OCI-LY1 (cell line): Measurements from ENCODE around the gene HECA.
"Not testable (repeated sequence)": the region's sequence is repeated elsewhere in the genome, so short reads cannot be mapped to it uniquely, and the experiment has no call there.

Source experiments
- H2AFZ ChIP-seq: fragments of 200-600 bp; sonication (generic), shearing (Covaris generic); 2 replicates; pipeline ENCODE4 v1.6.0; 2014; ENCODE audit warnings: antibody characterized with exemption, mild to moderate bottlenecking, low read length
- H3F3A ChIP-seq: fragments of 200-600 bp; sonication (generic), shearing (Covaris generic); 2 replicates; pipeline ENCODE4 v1.6.0; 2014; ENCODE audit warnings: mild to moderate bottlenecking, antibody characterized with exemption, low read length, moderate library complexity; ENCODE audit not compliant: insufficient read depth
- H3K27ac ChIP-seq: fragments of 200-600 bp; sonication (generic); 2 replicates; pipeline ENCODE4 v1.5.1; 2014; ENCODE audit warnings: low read length, mixed run types, mild to moderate bottlenecking, low read depth; ENCODE audit not compliant: poor library complexity, severe bottlenecking
- H3K27me3 ChIP-seq: fragments of 200-600 bp; sonication (generic); 2 replicates; pipeline ENCODE4 v1.6.0; 2014; ENCODE audit warnings: antibody characterized with exemption, mild to moderate bottlenecking, low read length, moderate library complexity; ENCODE audit not compliant: insufficient read depth
- H3K36me3 ChIP-seq: fragments of 200-600 bp; sonication (generic); 2 replicates; pipeline ENCODE4 v1.6.1; 2014; ENCODE audit warnings: mild to moderate bottlenecking, antibody characterized with exemption, low read length, moderate library complexity, mixed read lengths; ENCODE audit not compliant: insufficient read depth
- H3K4me1 ChIP-seq: fragments of 200-600 bp; sonication (generic); 2 replicates; pipeline ENCODE4 v1.5.1; 2014; ENCODE audit warnings: mild to moderate bottlenecking, low read length, moderate library complexity; ENCODE audit not compliant: insufficient read depth, severe bottlenecking
- H3K4me2 ChIP-seq: fragments of 200-600 bp; sonication (generic), shearing (Covaris generic); 2 replicates; pipeline ENCODE4 v1.6.1; 2014; ENCODE audit warnings: low read length
- H3K4me3 ChIP-seq: fragments of 200-600 bp; sonication (generic); 2 replicates; pipeline ENCODE4 v1.5.1; 2014; ENCODE audit warnings: low read length, low read depth, mild to moderate bottlenecking, mixed read lengths; ENCODE audit not compliant: poor library complexity, severe bottlenecking
- H3K79me2 ChIP-seq: fragments of 200-600 bp; shearing (Covaris generic); 2 replicates; pipeline ENCODE4 v1.6.1; 2016; ENCODE audit warnings: mixed run types, low read length, mixed read lengths; ENCODE audit not compliant: insufficient read depth
- H3K9ac ChIP-seq: fragments of 200-600 bp; sonication (generic), shearing (Covaris generic); 2 replicates; pipeline ENCODE4 v1.6.1; 2014; ENCODE audit warnings: mild to moderate bottlenecking, low read length, mixed read lengths
- H3K9me2 ChIP-seq: fragments of 200-600 bp; sonication (generic), shearing (Covaris generic); 2 replicates; pipeline ENCODE4 v1.6.1; 2014; ENCODE audit warnings: low read depth, mild to moderate bottlenecking, low read length, mixed read lengths
- H3K9me3 ChIP-seq: fragments of 200-600 bp; shearing (Covaris generic); 2 replicates; pipeline ENCODE4 v1.6.1; 2014; ENCODE audit warnings: low read length, mixed read lengths
- H4K20me1 ChIP-seq: fragments of 200-600 bp; sonication (generic), shearing (Covaris generic); 2 replicates; pipeline ENCODE4 v1.6.0; 2016; ENCODE audit warnings: mild to moderate bottlenecking, low read length; ENCODE audit not compliant: insufficient read depth
- EZH2 ChIP-seq: fragments of 200-600 bp; sonication (generic), shearing (Covaris generic); IDR thresholded peaks from 2 replicates; pipeline ENCODE4 v1.8.0; 2017; ENCODE audit warnings: borderline replicate concordance, mixed run types, mild to moderate bottlenecking, antibody characterized with exemption, low read length, moderate library complexity, mixed read lengths
- TF ChIP-seq, protein P1 (sequence below): fragments of 200-600 bp; sonication (generic), shearing (Covaris generic); IDR thresholded peaks from 2 replicates; pipeline ENCODE4 v1.5.1; 2017; ENCODE audit warnings: mild to moderate bottlenecking, antibody characterized with exemption, low read length, moderate library complexity, mixed read lengths

Gene HECA

GRCh38 chr6:139205843-139206242 lies 71.0 kb downstream of the HECA start:
- Histone ChIP-seq H3K4me2 (no peak overlapping the region), H3K4me1 (no peaks in the 10 kb centered on the region), H3K9ac (no peak overlapping the region), H4K20me1 (no peaks in the 10 kb centered on the region), H3K36me3 (no peaks in the 10 kb centered on the region), H2AFZ (no peak overlapping the region), H3K4me3 (no peak overlapping the region), H3F3A (no peaks in the 10 kb centered on the region), H3K27ac (no peak overlapping the region), H3K79me2 (no peaks in the 10 kb centered on the region), H3K9me3 (no peaks in the 10 kb centered on the region), H3K27me3 (no peaks in the 10 kb centered on the region), H3K9me2 (no peaks in the 10 kb centered on the region)
- no peak for TF ChIP-seq EZH2
- TF ChIP-seq, protein P1, sequence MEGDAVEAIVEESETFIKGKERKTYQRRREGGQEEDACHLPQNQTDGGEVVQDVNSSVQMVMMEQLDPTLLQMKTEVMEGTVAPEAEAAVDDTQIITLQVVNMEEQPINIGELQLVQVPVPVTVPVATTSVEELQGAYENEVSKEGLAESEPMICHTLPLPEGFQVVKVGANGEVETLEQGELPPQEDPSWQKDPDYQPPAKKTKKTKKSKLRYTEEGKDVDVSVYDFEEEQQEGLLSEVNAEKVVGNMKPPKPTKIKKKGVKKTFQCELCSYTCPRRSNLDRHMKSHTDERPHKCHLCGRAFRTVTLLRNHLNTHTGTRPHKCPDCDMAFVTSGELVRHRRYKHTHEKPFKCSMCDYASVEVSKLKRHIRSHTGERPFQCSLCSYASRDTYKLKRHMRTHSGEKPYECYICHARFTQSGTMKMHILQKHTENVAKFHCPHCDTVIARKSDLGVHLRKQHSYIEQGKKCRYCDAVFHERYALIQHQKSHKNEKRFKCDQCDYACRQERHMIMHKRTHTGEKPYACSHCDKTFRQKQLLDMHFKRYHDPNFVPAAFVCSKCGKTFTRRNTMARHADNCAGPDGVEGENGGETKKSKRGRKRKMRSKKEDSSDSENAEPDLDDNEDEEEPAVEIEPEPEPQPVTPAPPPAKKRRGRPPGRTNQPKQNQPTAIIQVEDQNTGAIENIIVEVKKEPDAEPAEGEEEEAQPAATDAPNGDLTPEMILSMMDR, result no peak

- H3K4me3 ChIP-seq, H3K9me3 ChIP-seq: not testable (repeated sequence)
These were observed 75.9 kb downstream of the HECA start for GRCh38 chr6:139210766-139211165.

DNA sequence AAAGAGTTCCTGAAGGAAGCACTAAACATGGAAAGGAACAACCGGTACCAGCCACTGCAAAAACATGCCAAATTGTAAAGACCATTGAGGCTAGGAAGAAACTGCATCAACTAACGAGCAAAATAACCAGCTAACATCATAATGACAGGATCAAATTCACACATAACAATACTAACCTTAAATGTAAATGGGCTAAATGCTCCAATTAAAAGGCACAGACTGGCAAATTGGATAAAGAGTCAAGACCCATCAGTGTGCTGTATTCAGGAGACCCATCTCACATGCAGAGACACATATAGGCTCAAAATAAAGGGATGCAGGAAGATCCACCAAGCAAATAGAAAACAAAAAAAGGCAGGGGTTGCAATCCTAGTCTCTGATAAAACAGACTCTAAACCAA lies 77.6 kb downstream of the HECA start:
- H4K20me1 ChIP-seq, H3K4me1 ChIP-seq, H2AFZ ChIP-seq: not testable (repeated sequence)

More at GRCh38 chr6:139210766-139211165, 75.9 kb downstream of the HECA start:
- H3K4me2 ChIP-seq, H3K9me2 ChIP-seq, H2AFZ ChIP-seq, H3K27me3 ChIP-seq, H3F3A ChIP-seq, H3K4me1 ChIP-seq, H3K36me3 ChIP-seq, H3K79me2 ChIP-seq, H4K20me1 ChIP-seq, H3K27ac ChIP-seq, H3K9ac ChIP-seq: not testable (repeated sequence)

DNA sequence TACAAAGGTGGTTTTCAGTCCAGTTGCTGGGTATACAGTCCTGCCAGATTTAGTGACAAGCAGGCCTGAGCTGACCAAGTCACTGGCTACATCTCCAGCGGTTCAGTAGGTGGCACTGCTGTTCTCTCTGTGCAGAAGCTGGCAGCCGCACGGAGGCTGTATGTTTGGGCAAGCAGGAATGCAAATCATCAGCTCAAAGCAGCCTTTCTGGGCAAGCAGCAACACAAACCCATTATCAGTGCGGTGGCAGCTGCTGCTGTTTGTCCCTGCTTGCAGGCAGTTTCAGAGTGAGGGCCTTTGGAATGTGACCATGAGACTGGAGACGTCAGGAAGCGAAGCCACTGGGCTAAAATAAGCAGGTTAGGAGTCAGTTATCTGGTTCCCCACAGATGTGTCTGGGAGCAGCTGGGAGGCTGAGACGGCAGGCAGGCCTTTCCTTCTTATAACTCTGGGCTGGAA lies 84.4 kb downstream of the HECA start:
- TF ChIP-seq, protein P1, result peak; percentile 98
- no peak for TF ChIP-seq EZH2
- peak overlapping the region; percentile 43 for H3K9ac ChIP-seq
- H3F3A ChIP-seq, result no peaks in the 10 kb centered on the region
- H3K36me3 ChIP-seq, result no peaks in the 10 kb centered on the region
- H3K4me3 ChIP-seq, result peak overlapping the region; percentile 45
- H3K9me3 ChIP-seq, result peaks cover 6% of the 10 kb centered on the region
- H2AFZ ChIP-seq, result no peak overlapping the region
- no peaks in the 10 kb centered on the region for H3K9me2 ChIP-seq
- H3K27ac ChIP-seq, result peak overlapping the region; percentile 71
- no peaks in the 10 kb centered on the region for H3K79me2 ChIP-seq
- peak overlapping the region; percentile 58 for H3K4me2 ChIP-seq
- no peaks in the 10 kb centered on the region for H4K20me1 ChIP-seq
- peaks cover 12% of the 10 kb centered on the region for H3K4me1 ChIP-seq
- H3K27me3 ChIP-seq, result no peaks in the 10 kb centered on the region

More for the DNA sequence above, 77.6 kb downstream of the HECA start:
- not testable (repeated sequence) for H3K4me3 ChIP-seq, H3K9ac ChIP-seq, H3K36me3 ChIP-seq, H3K27me3 ChIP-seq, H3K9me3 ChIP-seq, H3K79me2 ChIP-seq, H3K4me2 ChIP-seq, H3K27ac ChIP-seq, H3K9me2 ChIP-seq, H3F3A ChIP-seq
